ENCODE results near the gene AQP6.

AQP6 gene

DNA sequence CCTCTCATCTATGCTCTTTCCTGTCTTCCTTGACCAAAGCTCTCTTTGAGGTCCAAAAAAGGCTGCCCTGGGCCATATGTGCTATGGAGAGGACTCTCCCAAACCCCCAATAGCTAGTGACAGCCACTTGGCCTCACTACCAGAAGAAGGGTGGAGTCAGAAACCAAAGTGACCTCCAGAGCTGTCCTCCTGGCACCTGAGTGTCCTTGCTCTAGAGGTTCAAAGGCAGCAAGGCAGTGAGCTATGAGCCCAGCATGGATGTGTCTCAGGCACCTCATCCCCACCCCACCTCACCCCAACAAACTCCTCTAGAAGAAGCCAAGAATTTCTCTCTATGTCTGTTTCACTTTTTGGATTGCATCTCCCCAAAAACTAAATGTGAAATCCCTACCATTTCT, 15.2 kb upstream of the AQP6 start:
- TF ChIP-seq FOXP2 (optimal IDR thresholded peaks at IDR 0.05; ENCODE audit: borderline replicate concordance, extremely low read depth, extremely low read length, insufficient read depth): no peak
- TF ChIP-seq TAF1 (IDR thresholded peaks at IDR 0.05; ENCODE audit: borderline replicate concordance, insufficient read depth, low read length): no peak
- TF ChIP-seq REST (IDR thresholded peaks at IDR 0.05; ENCODE audit: insufficient read depth in 1 of 2, low read depth in 2 of 2, low read length in 2 of 2): no peak
- TF ChIP-seq POLR2AphosphoS5 (IDR thresholded peaks at IDR 0.05; ENCODE audit: low read depth, low read length): no peak
- TF ChIP-seq SIN3A (IDR thresholded peaks at IDR 0.05; ENCODE audit: borderline replicate concordance, insufficient read depth, low read length): no peak

DNA sequence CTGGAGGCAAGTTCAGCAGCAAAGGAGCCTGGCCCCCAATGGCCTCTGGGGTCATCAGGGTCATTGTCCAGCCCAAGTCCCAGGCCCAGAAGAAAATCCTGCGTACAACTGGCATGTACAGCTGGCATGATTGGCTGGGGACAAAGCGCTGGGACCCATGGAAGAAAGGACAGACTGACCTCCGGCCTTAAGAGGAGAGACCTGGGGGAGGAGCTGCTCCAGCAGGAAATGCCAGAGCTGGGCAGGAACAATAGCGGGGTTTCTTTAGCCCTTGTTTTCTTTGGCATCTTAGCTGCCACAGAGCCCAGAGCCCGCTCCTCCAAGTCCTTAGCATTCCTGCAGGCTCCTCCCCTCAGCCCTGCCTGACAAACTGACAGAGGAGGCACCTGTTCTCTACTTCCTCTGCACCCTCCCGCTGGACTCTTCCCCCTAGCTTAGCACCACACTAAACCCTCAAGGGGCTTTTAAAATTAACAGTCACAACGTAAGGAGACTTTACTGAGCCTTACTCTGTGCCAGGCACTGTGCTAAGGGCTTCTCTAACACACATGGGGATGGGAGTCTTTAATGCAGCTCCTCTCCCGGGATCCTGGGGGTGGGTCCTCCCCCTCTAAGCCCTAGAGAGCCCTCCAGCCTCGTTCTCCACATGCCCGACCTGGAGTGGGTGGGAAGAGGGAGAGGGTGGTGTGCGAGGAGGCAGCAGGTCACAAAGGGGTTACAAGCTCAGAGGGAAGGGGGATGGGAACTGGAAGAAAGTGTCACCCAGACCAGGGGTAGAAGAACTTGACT, 12.9 kb upstream of the AQP6 start:
- TF ChIP-seq TAF1 (IDR thresholded peaks at IDR 0.05; ENCODE audit: borderline replicate concordance, insufficient read depth, low read length) (no peak), POLR2AphosphoS5 (IDR thresholded peaks at IDR 0.05; ENCODE audit: low read depth, low read length) (no peak), SIN3A (IDR thresholded peaks at IDR 0.05; ENCODE audit: borderline replicate concordance, insufficient read depth, low read length) (no peak), REST (IDR thresholded peaks at IDR 0.05; ENCODE audit: insufficient read depth in 1 of 2, low read depth in 2 of 2, low read length in 2 of 2) (no peak), FOXP2 (optimal IDR thresholded peaks at IDR 0.05; ENCODE audit: borderline replicate concordance, extremely low read depth, extremely low read length, insufficient read depth) (no peak)

DNA sequence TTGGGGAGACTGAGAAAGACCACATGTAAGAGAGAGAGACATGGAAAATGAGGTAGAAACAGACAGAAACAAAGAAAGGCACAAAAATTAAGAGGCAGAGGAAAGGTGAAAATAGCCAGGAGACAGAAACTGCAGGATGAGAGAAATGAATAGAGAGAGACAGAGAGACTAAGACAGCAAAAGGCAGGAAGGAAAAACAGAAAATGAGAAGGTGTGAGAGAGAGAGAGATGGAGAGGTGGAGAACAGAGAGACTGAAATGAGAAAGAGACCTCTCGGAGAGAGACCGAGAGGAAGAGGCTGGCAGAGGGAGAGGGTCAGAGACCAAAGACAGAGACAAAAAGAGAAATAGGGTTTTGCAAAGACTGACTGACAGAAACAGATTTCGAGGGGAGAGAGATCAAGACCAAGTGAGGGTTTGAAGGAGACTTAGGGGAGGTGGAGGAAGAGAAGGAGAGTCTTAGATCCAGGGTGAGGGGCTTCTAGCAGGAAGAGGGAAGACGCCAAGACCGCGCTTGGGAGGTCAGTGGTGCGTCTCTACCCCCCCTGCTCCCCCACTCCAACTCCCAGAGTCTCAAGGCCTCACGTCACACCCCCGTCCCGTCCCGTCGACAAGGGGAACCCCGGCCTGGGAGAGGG, 12.2 kb upstream of the AQP6 start:
- no peak for TF ChIP-seq TAF1 (IDR thresholded peaks at IDR 0.05; ENCODE audit: borderline replicate concordance, insufficient read depth, low read length)
- no peak for TF ChIP-seq FOXP2 (optimal IDR thresholded peaks at IDR 0.05; ENCODE audit: borderline replicate concordance, extremely low read depth, extremely low read length, insufficient read depth)
- TF ChIP-seq POLR2AphosphoS5 (IDR thresholded peaks at IDR 0.05; ENCODE audit: low read depth, low read length): no peak
- no peak for TF ChIP-seq SIN3A (IDR thresholded peaks at IDR 0.05; ENCODE audit: borderline replicate concordance, insufficient read depth, low read length)
- no peak for TF ChIP-seq REST (IDR thresholded peaks at IDR 0.05; ENCODE audit: insufficient read depth in 1 of 2, low read depth in 2 of 2, low read length in 2 of 2)

- no peak for TF ChIP-seq TAF1 (IDR thresholded peaks at IDR 0.05; ENCODE audit: borderline replicate concordance, insufficient read depth, low read length)
- TF ChIP-seq REST (IDR thresholded peaks at IDR 0.05; ENCODE audit: insufficient read depth in 1 of 2, low read depth in 2 of 2, low read length in 2 of 2): no peak
- no peak for TF ChIP-seq FOXP2 (optimal IDR thresholded peaks at IDR 0.05; ENCODE audit: borderline replicate concordance, extremely low read depth, extremely low read length, insufficient read depth)
- TF ChIP-seq SIN3A (IDR thresholded peaks at IDR 0.05; ENCODE audit: borderline replicate concordance, insufficient read depth, low read length): no peak
- TF ChIP-seq POLR2AphosphoS5 (IDR thresholded peaks at IDR 0.05; ENCODE audit: low read depth, low read length): no peak
Observed at GRCh38 chr12:49961111-49961922, 11.4 kb upstream of the AQP6 start, which contains the start of gene AQP5. AQP5 (plus strand) TSS chr12:49961872; CDS start chr12:49962018, 146 bp downstream.
